Liver (tissue), 9 donors: ENCODE measurements around the gene PPP2R3B. TPM values are rescaled to one million over a fixed set of nuclear protein-coding genes. Genes with fewer than 3 reads are reported as not detected.
"Not testable (repeated sequence)": the region's sequence is repeated elsewhere in the genome, so short reads cannot be mapped to it uniquely, and the experiment has no call there.

Experiments used
- DNase-seq: peaks from one replicate; pipeline ENCODE4 v3.0.0-alpha.2; 2017; ENCODE audit warnings: low spot score
- H3K27ac ChIP-seq, 2 donors: one replicate each; pipeline ENCODE4 v1.7.0; 2013; ENCODE audit warnings: inconsistent platforms in 2 of 2, low read length in 2 of 2, control low read depth in 1 of 2, low read depth in 1 of 2, mild to moderate bottlenecking in 1 of 2
- H3K27me3 ChIP-seq, 4 donors: one replicate each; pipeline versions ENCODE4 v1.6.1 to v1.7.0; 2013; ENCODE audit warnings: low read length in 3 of 4, inconsistent platforms in 1 of 4, mild to moderate bottlenecking in 1 of 4, moderate library complexity in 1 of 4; ENCODE audit not compliant: control insufficient read depth in 4 of 4, insufficient read depth in 4 of 4
- H3K36me3 ChIP-seq, 4 donors: one replicate each; pipeline versions ENCODE4 v1.6.1 to v1.7.0; 2013; ENCODE audit warnings: low read length in 3 of 4, mild to moderate bottlenecking in 3 of 4, low read depth in 1 of 4, moderate library complexity in 1 of 4; ENCODE audit not compliant: control insufficient read depth in 4 of 4, insufficient read depth in 3 of 4
- H3K4me1 ChIP-seq, 4 donors: one replicate each; pipeline versions ENCODE4 v1.6.1 to v1.7.0; 2013; ENCODE audit warnings: low read length in 3 of 4, mild to moderate bottlenecking in 3 of 4, moderate library complexity in 1 of 4; ENCODE audit not compliant: control insufficient read depth in 4 of 4, insufficient read depth in 4 of 4
- H3K4me3 ChIP-seq, 3 donors: one replicate each; pipeline versions ENCODE4 v1.6.1 to v1.7.0; 2013; ENCODE audit warnings: low read length in 3 of 3, control low read depth in 1 of 3, low read depth in 1 of 3, mild to moderate bottlenecking in 1 of 3
- H3K9ac ChIP-seq, 2 donors: one replicate each; pipeline ENCODE4 v1.7.0; 2013; ENCODE audit warnings: low read length in 2 of 2, mild to moderate bottlenecking in 2 of 2, moderate library complexity in 2 of 2, control low read depth in 1 of 2, low read depth in 1 of 2
- H3K9me3 ChIP-seq, 4 donors: one replicate each; pipeline versions ENCODE4 v1.6.1 to v1.7.0; 2013; ENCODE audit warnings: low read length in 3 of 4; ENCODE audit not compliant: control insufficient read depth in 4 of 4
- ATF3 ChIP-seq: IDR thresholded peaks from 2 replicates; pipeline ENCODE4 v1.6.1; 2016; ENCODE audit warnings: antibody characterized with exemption
- CTCF ChIP-seq: fragments of 150-350 bp; IDR thresholded peaks from 2 replicates; pipeline ENCODE4 v1.5.1; 2017; ENCODE audit warnings: improper control_type of control experiment, low read depth, low read length; ENCODE audit not compliant: missing input control
- EGR1 ChIP-seq, 2 donors: IDR thresholded peaks; 2 replicates each; pipeline ENCODE4 v1.6.1; 2016 to 2018; ENCODE audit warnings: antibody characterized with exemption in 2 of 2, low read depth in 2 of 2
- FOXA1 ChIP-seq: IDR thresholded peaks from 2 replicates; pipeline ENCODE4 v1.6.1; 2016; ENCODE audit warnings: antibody characterized with exemption
- HNF4A ChIP-seq, 2 donors: conservative IDR thresholded peaks; 2 replicates each; pipeline ENCODE4 v1.6.1; 2016; ENCODE audit warnings: antibody characterized with exemption in 2 of 2, mild to moderate bottlenecking in 2 of 2
- HNF4G ChIP-seq: IDR thresholded peaks from 2 replicates; pipeline ENCODE4 v1.6.1; 2016; ENCODE audit warnings: antibody characterized with exemption
- RAD21 ChIP-seq, 2 donors: IDR thresholded peaks; 2 replicates each; pipeline ENCODE4 v1.6.1; 2016; ENCODE audit warnings: antibody characterized with exemption in 2 of 2, mild to moderate bottlenecking in 2 of 2
- REST ChIP-seq: IDR thresholded peaks from 2 replicates; pipeline ENCODE4 v1.6.1; 2016; ENCODE audit warnings: antibody characterized with exemption, mild to moderate bottlenecking
- RXRA ChIP-seq, 2 donors: IDR thresholded peaks; 2 replicates each; pipeline ENCODE4 v1.6.1; 2017 to 2018; ENCODE audit warnings: antibody characterized with exemption in 2 of 2, mild to moderate bottlenecking in 1 of 2
- SP1 ChIP-seq: IDR thresholded peaks from 2 replicates; pipeline ENCODE4 v1.6.1; 2018; ENCODE audit warnings: antibody characterized with exemption, mild to moderate bottlenecking
- TAF1 ChIP-seq: conservative IDR thresholded peaks from 2 replicates; pipeline ENCODE4 v1.6.1; 2016; ENCODE audit warnings: antibody characterized with exemption, mild to moderate bottlenecking
- ZBTB33 ChIP-seq: IDR thresholded peaks from 2 replicates; pipeline ENCODE4 v1.6.1; 2016; ENCODE audit warnings: antibody characterized with exemption
- WGBS: extraction: QIAGEN DNeasy Blood & Tissue Kit; methylation state at CpG from one replicate; pipeline ENCODE4 v1.1.7; 2013; 5-methylcytosine and 5-hydroxymethylcytosine counted together
- polyA plus RNA-seq, 2 donors: library from polyadenylated mRNA; stranded (reverse) in 1 of 2; unstranded in 1 of 2; fragments of 200-250 nt in 1 of 2; fragments of >200 nt in 1 of 2; fragmentation: Nextera tagmentation in 1 of 2; extraction: Ambion mirVana in 1 of 2; gene quantifications; one replicate each; pipeline versions ENCODE4 v1.2.1 to v1.2.3, GENCODE V29; 2013 to 2015
- total RNA-seq, 2 donors: library from RNA; depleted of rRNA; stranded (reverse); fragments of >200 nt; gene quantifications; one replicate each; pipeline ENCODE4 v1.2.3, GENCODE V29; 2014
- donor health status: healthy.
- donor health status: healthy.
- donor health status: healthy.
- donor health status: healthy.
- donor health status: healthy.

PPP2R3B gene
- total and polyA plus RNA-seq, 4 donors: 1.2 to 8.2 (median 4.3) TPM

GRCh38 chrX:306614-307251 lies 80.0 kb downstream of the PPP2R3B start:
- not testable (repeated sequence) for H3K27me3 ChIP-seq, H3K9me3 ChIP-seq, H3K4me1 ChIP-seq, H3K27ac ChIP-seq, H3K4me3 ChIP-seq, DNase-seq, H3K9ac ChIP-seq
- H3K36me3 ChIP-seq: peaks cover 18 to 57% (median 32%) of the 10 kb centered on the region in 4 donors
- WGBS: 98% methylated on average over 3 of the region's 3 CpGs

GRCh38 chrX:305781-306613 lies 80.7 kb downstream of the PPP2R3B start:
- H3K4me1 ChIP-seq, H3K9me3 ChIP-seq, H3K27ac ChIP-seq, H3K4me3 ChIP-seq, H3K9ac ChIP-seq, H3K27me3 ChIP-seq, DNase-seq: not testable (repeated sequence)
- H3K36me3 ChIP-seq: peaks cover 21 to 56% (median 32%) of the 10 kb centered on the region in 4 donors
- 93% methylated on average over 12 of the region's 12 CpGs for WGBS

GRCh38 chrX:302975-303374 lies 83.7 kb downstream of the PPP2R3B start:
- Histone ChIP-seq H3K27me3 (no peaks in the 10 kb centered on the region), H3K4me1 (no peaks in the 10 kb centered on the region), H3K9ac (no peak overlapping the region), H3K9me3 (no peaks in the 10 kb centered on the region), H3K36me3 (peaks cover 21 to 65% (median 27%) of the 10 kb centered on the region in 4 donors), H3K4me3 (no peak overlapping the region), H3K27ac (no peak overlapping the region)
- no peak for DNase-seq
- no peak for TF ChIP-seq ATF3
- TF ChIP-seq SP1: no peak
- TF ChIP-seq EGR1 (IDR thresholded peaks at IDR 0.05; ENCODE audit: low read depth in 2 of 2): no peak
- no peak for TF ChIP-seq HNF4G
- no peak for TF ChIP-seq HNF4A (conservative IDR thresholded peaks at IDR 0.05)
- no peak for TF ChIP-seq FOXA1
- TF ChIP-seq REST: no peak
- no peak for TF ChIP-seq RXRA (IDR thresholded peaks at IDR 0.05)
- TF ChIP-seq RAD21 (IDR thresholded peaks at IDR 0.05): no peak
- TF ChIP-seq TAF1: no peak
- no peak for TF ChIP-seq ZBTB33
- no peak for TF ChIP-seq CTCF
- 93% methylated on average over 19 of the region's 19 CpGs for WGBS
